Measurements from ENCODE around the gene G3BP1.

GRCh38 chr5:151751593-151751992 lies 20.2 kb upstream of the G3BP1 start:
- TF ChIP-seq CTCF (IDR thresholded peaks at IDR 0.05): no peak
- TF ChIP-seq POLR2A (IDR thresholded peaks at IDR 0.05): no peak
- TF ChIP-seq EP300 (IDR thresholded peaks at IDR 0.05): no peak
- TF ChIP-seq POLR2AphosphoS5 (IDR thresholded peaks at IDR 0.05): no peak

Measured in gastroesophageal sphincter (tissue), 3 donors.